Large intestine (tissue), 12 donors: Measurements from ENCODE around the gene CFAP107. TPM values are rescaled to one million over a fixed set of nuclear protein-coding genes. Genes with fewer than 3 reads are reported as not detected.

ENCODE experiments used
- DNase-seq, 2 donors: peaks; one replicate each; pipeline versions ENCODE4 v3.0.0 to v3.0.0-alpha.2; 2013
- H3K27ac ChIP-seq: one replicate; pipeline ENCODE4 v1.5.1; 2013; ENCODE audit warnings: low read length
- H3K27me3 ChIP-seq: 2 replicates; pipeline ENCODE4 v1.6.1; 2013; ENCODE audit warnings: low read length; ENCODE audit not compliant: control insufficient read depth, insufficient read depth
- H3K36me3 ChIP-seq: 2 replicates; pipeline ENCODE4 v1.6.1; 2013; ENCODE audit warnings: low read length; ENCODE audit not compliant: control insufficient read depth, insufficient read depth
- H3K4me1 ChIP-seq: one replicate; pipeline ENCODE4 v1.6.1; 2013; ENCODE audit warnings: low read length; ENCODE audit not compliant: control insufficient read depth, insufficient read depth
- H3K4me3 ChIP-seq: one replicate; pipeline ENCODE4 v1.5.1; 2013; ENCODE audit warnings: low read length
- H3K9me3 ChIP-seq: one replicate; pipeline ENCODE4 v1.6.1; 2013; ENCODE audit warnings: mild to moderate bottlenecking, low read depth, low read length, moderate library complexity; ENCODE audit not compliant: control insufficient read depth
- WGBS: methylation state at CpG from one replicate; pipeline ENCODE4 v1.1.5; 2013; ENCODE audit warnings: low lambda C conversion rate; ENCODE audit not compliant: insufficient coverage; 5-methylcytosine and 5-hydroxymethylcytosine counted together
- long read RNA-seq, 11 donors: transcript quantifications; one replicate each; lab custom pipeline, GENCODE V29; 2026
- polyA plus RNA-seq: library from polyadenylated mRNA; unstranded; fragments of 120-200 nt; gene quantifications from one replicate; pipeline ENCODE4 v1.2.1, GENCODE V29; 2013

CFAP107 gene
- polyA plus RNA-seq = 0.03 TPM
- long read RNA-seq, donor 1 = 0 reads
- long read RNA-seq, donor 2 = 0 reads
- long read RNA-seq, donor 3 = 0 reads
- long read RNA-seq, donor 4 = 0 reads
- long read RNA-seq, donor 5 = 0 reads
- long read RNA-seq, donor 6 = 0 reads
- long read RNA-seq, donor 7 = 0 reads
- long read RNA-seq, donor 8 = 0 reads
- long read RNA-seq, donor 9 = 0 reads
- long read RNA-seq, donor 10 = 0 reads
- long read RNA-seq, donor 11 = 0 reads

GRCh38 chr1:12745992-12746323 is at the start of gene CFAP107:
TSS of gene CFAP107 (plus strand) at chr1:12746200. CDS start at chr1:12746431, 231 bp downstream.
- H3K9me3 ChIP-seq = no peaks in the 10 kb centered on the region
- DNase-seq = peak; percentile 18 to 30
- no CpG with 5 or more reads among the region's 2 CpGs for WGBS

GRCh38 chr1:12696658-12697057 is 49.3 kb upstream of the CFAP107 start:
- no peaks in the 10 kb centered on the region for H3K9me3 ChIP-seq
- H3K27ac ChIP-seq = no peak overlapping the region
- no peaks in the 10 kb centered on the region for H3K4me1 ChIP-seq
- H3K27me3 ChIP-seq = no peaks in the 10 kb centered on the region
- H3K36me3 ChIP-seq = no peaks in the 10 kb centered on the region
- 100% methylated on average over 2 of the region's 3 CpGs for WGBS
- DNase-seq = no peak
- no peak overlapping the region for H3K4me3 ChIP-seq

More at GRCh38 chr1:12745992-12746323, at the start of gene CFAP107:
- no peak within 1 kb of the TSS for H3K27ac ChIP-seq
- no peaks in the 10 kb centered on the region for H3K27me3 ChIP-seq
- H3K4me3 ChIP-seq = no peak within 1 kb of the TSS
- H3K36me3 ChIP-seq = no peaks in the 10 kb centered on the region
- H3K4me1 ChIP-seq = no peaks in the 10 kb centered on the region

GRCh38 chr1:12697397-12697796 is 48.6 kb upstream of the CFAP107 start:
- no peaks in the 10 kb centered on the region for H3K4me1 ChIP-seq

GRCh38 chr1:12703821-12704451 is 42.1 kb upstream of the CFAP107 start:
- peaks cover 8% of the 10 kb centered on the region for H3K9me3 ChIP-seq
- no peak overlapping the region for H3K4me3 ChIP-seq
- WGBS = 91% methylated on average over 4 of the region's 6 CpGs
- H3K27ac ChIP-seq = no peak overlapping the region
- no peaks in the 10 kb centered on the region for H3K36me3 ChIP-seq
- H3K4me1 ChIP-seq = peaks cover 4% of the 10 kb centered on the region
- no peaks in the 10 kb centered on the region for H3K27me3 ChIP-seq
- DNase-seq = no peak

More at GRCh38 chr1:12697397-12697796, 48.6 kb upstream of the CFAP107 start:
- no peak for DNase-seq
- no peaks in the 10 kb centered on the region for H3K36me3 ChIP-seq
- H3K4me3 ChIP-seq = no peak overlapping the region
- H3K27ac ChIP-seq = no peak overlapping the region
- H3K9me3 ChIP-seq = no peaks in the 10 kb centered on the region
- WGBS = no CpG with 5 or more reads among the region's 3 CpGs
- no peaks in the 10 kb centered on the region for H3K27me3 ChIP-seq

GRCh38 chr1:12706061-12706460 is 39.9 kb upstream of the CFAP107 start:
- H3K27me3 ChIP-seq = no peaks in the 10 kb centered on the region
- no peak overlapping the region for H3K4me3 ChIP-seq
- no CpG with 5 or more reads among the region's 3 CpGs for WGBS
- H3K27ac ChIP-seq = no peak overlapping the region
- H3K36me3 ChIP-seq = no peaks in the 10 kb centered on the region
- peaks cover 16% of the 10 kb centered on the region for H3K4me1 ChIP-seq
- no peak for DNase-seq
- H3K9me3 ChIP-seq = peaks cover 8% of the 10 kb centered on the region

- DNase-seq = peak; percentile 70 to 85
- H3K27ac ChIP-seq = peak overlapping the region; percentile 50
- H3K36me3 ChIP-seq = no peaks in the 10 kb centered on the region
- no peaks in the 10 kb centered on the region for H3K27me3 ChIP-seq
- H3K4me1 ChIP-seq = peaks cover 16% of the 10 kb centered on the region
- H3K4me3 ChIP-seq = no peak overlapping the region
- 24% methylated on average over 2 of the region's 4 CpGs for WGBS
- peaks cover 6% of the 10 kb centered on the region for H3K9me3 ChIP-seq
Measured at GRCh38 chr1:12708396-12709090, 37.5 kb upstream of the CFAP107 start.

- H3K27ac ChIP-seq = peak overlapping the region; percentile 50
- peaks cover 16% of the 10 kb centered on the region for H3K4me1 ChIP-seq
- peak; percentile 52 to 75 for DNase-seq
- H3K9me3 ChIP-seq = peaks cover under 1% of the 10 kb centered on the region
- no CpG with 5 or more reads among the region's 1 CpG for WGBS
- no peak overlapping the region for H3K4me3 ChIP-seq
- no peaks in the 10 kb centered on the region for H3K27me3 ChIP-seq
- H3K36me3 ChIP-seq = no peaks in the 10 kb centered on the region
Measured at GRCh38 chr1:12709091-12709491, 36.9 kb upstream of the CFAP107 start.

- no CpG with 5 or more reads among the region's 3 CpGs for WGBS
- H3K27ac ChIP-seq = peak overlapping the region; percentile 50
- DNase-seq = no peak
Measured at GRCh38 chr1:12709696-12710095, 36.3 kb upstream of the CFAP107 start.

GRCh38 chr1:12711536-12711935 is 34.5 kb upstream of the CFAP107 start:
- no peak overlapping the region for H3K27ac ChIP-seq
- H3K9me3 ChIP-seq = no peaks in the 10 kb centered on the region
- no peak for DNase-seq
- no peak overlapping the region for H3K4me3 ChIP-seq
- no CpG with 5 or more reads among the region's 3 CpGs for WGBS
- no peaks in the 10 kb centered on the region for H3K36me3 ChIP-seq
- no peaks in the 10 kb centered on the region for H3K27me3 ChIP-seq
- H3K4me1 ChIP-seq = peaks cover 16% of the 10 kb centered on the region

More at GRCh38 chr1:12709696-12710095, 36.3 kb upstream of the CFAP107 start:
- Histone ChIP-seq H3K9me3 (no peaks in the 10 kb centered on the region), H3K4me1 (peaks cover 16% of the 10 kb centered on the region), H3K36me3 (no peaks in the 10 kb centered on the region), H3K27me3 (no peaks in the 10 kb centered on the region), H3K4me3 (no peak overlapping the region)

- Histone ChIP-seq H3K36me3 (no peaks in the 10 kb centered on the region), H3K4me3 (no peak overlapping the region)
Measured at GRCh38 chr1:12712076-12712475, 33.9 kb upstream of the CFAP107 start.

More at GRCh38 chr1:12712076-12712475, 33.9 kb upstream of the CFAP107 start:
- Histone ChIP-seq H3K4me1 (peaks cover 16% of the 10 kb centered on the region), H3K27ac (no peak overlapping the region), H3K27me3 (no peaks in the 10 kb centered on the region), H3K9me3 (no peaks in the 10 kb centered on the region)
- DNase-seq = no peak
- no CpG with 5 or more reads among the region's 1 CpG for WGBS
